ENCODE data around the gene UCKL1. TPM values are rescaled to one million over a fixed set of nuclear protein-coding genes. Genes with fewer than 3 reads are reported as not detected.

Gene UCKL1
- total RNA-seq, 1 donor from 2014 or later: 49.7 TPM

DNA sequence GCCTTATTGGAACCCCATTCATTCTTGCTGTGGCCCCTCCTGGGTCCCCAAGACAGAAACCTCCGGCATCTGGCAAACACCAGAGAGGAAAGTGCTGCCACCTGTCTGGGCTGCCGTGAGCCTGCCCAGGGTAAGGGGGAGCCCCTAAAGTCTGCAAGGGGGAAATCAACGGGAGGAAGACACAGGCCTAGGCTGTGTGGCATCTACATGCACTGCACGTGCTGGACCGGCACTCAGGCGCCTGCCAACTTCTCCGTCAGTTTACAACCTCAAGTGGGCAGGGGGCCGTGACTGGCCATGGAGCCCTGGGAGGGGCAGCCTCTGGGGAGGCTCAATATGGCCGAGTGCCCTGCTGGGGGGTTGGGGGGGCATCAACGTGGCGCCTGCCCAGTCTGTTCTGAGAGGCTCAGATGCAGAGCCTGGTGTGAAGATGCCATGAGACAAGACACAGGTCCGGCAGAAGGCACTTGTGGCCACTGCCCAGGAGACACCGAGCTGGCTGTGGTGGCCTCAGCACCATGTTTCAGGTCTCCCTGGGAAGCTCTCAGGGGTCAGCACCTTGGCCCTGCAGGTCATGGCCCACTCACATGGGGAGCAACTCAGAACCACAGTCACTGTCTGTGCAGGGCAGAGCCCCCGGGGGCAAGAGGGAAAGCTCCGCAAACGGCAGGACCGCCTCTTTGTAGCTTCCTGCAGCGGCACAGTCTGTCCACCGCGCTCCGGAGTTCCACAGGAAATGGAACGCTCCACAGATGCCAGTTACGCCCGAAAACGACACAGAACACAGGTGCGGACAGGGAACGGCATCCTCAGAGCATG lies 8.4 kb downstream of the UCKL1 start:
- TF ChIP-seq, protein P1, sequence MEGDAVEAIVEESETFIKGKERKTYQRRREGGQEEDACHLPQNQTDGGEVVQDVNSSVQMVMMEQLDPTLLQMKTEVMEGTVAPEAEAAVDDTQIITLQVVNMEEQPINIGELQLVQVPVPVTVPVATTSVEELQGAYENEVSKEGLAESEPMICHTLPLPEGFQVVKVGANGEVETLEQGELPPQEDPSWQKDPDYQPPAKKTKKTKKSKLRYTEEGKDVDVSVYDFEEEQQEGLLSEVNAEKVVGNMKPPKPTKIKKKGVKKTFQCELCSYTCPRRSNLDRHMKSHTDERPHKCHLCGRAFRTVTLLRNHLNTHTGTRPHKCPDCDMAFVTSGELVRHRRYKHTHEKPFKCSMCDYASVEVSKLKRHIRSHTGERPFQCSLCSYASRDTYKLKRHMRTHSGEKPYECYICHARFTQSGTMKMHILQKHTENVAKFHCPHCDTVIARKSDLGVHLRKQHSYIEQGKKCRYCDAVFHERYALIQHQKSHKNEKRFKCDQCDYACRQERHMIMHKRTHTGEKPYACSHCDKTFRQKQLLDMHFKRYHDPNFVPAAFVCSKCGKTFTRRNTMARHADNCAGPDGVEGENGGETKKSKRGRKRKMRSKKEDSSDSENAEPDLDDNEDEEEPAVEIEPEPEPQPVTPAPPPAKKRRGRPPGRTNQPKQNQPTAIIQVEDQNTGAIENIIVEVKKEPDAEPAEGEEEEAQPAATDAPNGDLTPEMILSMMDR (IDR thresholded peaks at IDR 0.05): no peak
- ChIA-PET POLR2A (no interaction called here), CTCF (no interaction called here)
- peak; percentile 19 for ATAC-seq (ENCODE audit: low read depth)
- H3K36me3 Mint-ChIP-seq (ENCODE audit: low read depth): peaks cover 24% of the 10 kb centered on the region
- no peaks in the 10 kb centered on the region for H3K9me3 Mint-ChIP-seq
- intact Hi-C loops (cut with micrococcal nuclease): no loop called here
- peaks cover 57% of the 10 kb centered on the region for H3K4me1 Mint-ChIP-seq
- peak overlapping the region; percentile 77 for H3K4me3 Mint-ChIP-seq
- no peaks in the 10 kb centered on the region for H3K27me3 Mint-ChIP-seq
- peak overlapping the region; percentile 83 for H3K27ac Mint-ChIP-seq
- no peak for DNase-seq

GRCh38 chr20:63946986-63947637 lies 9.1 kb downstream of the UCKL1 start:
- no peaks in the 10 kb centered on the region for H3K27me3 Mint-ChIP-seq
- no peak for ATAC-seq (ENCODE audit: low read depth)
- intact Hi-C loops (cut with micrococcal nuclease): no loop called here

GRCh38 chr20:63945921-63946920 lies 10.0 kb downstream of the UCKL1 start:
- peaks cover 52% of the 10 kb centered on the region for H3K4me1 Mint-ChIP-seq
- peaks cover 28% of the 10 kb centered on the region for H3K36me3 Mint-ChIP-seq (ENCODE audit: low read depth)
- no peaks in the 10 kb centered on the region for H3K27me3 Mint-ChIP-seq
- CTCF ChIA-PET: no interaction called here
- H3K9me3 Mint-ChIP-seq: no peaks in the 10 kb centered on the region
- H3K4me3 Mint-ChIP-seq: no peak overlapping the region
- ATAC-seq (ENCODE audit: low read depth) (no peak), DNase-seq (no peak)
- POLR2A ChIA-PET: interaction anchor here (0.7 kb wide), 1 partner anchor 992 kb away, joined by 3 read pairs; no protein-coding TSS in a partner anchor
- TF ChIP-seq, protein P1 (IDR thresholded peaks at IDR 0.05): no peak
- intact Hi-C loops (cut with micrococcal nuclease): no loop called here
- H3K27ac Mint-ChIP-seq: no peak overlapping the region

More at GRCh38 chr20:63946986-63947637, 9.1 kb downstream of the UCKL1 start:
- peaks cover 27% of the 10 kb centered on the region for H3K36me3 Mint-ChIP-seq (ENCODE audit: low read depth)
- no peak for DNase-seq
- TF ChIP-seq, protein P1 (IDR thresholded peaks at IDR 0.05): no peak
- H3K4me1 Mint-ChIP-seq: peaks cover 54% of the 10 kb centered on the region
- H3K4me3 Mint-ChIP-seq: peak overlapping the region; percentile 5
- POLR2A ChIA-PET: interaction anchor here (0.7 kb wide), 1 partner anchor 993 kb away, joined by 3 read pairs; no protein-coding TSS in a partner anchor
- no peak overlapping the region for H3K27ac Mint-ChIP-seq
- H3K9me3 Mint-ChIP-seq: no peaks in the 10 kb centered on the region
- CTCF ChIA-PET: no interaction called here

- ChIA-PET CTCF (no interaction called here), POLR2A (no interaction called here)
- DNase-seq: no peak
- H3K4me3 Mint-ChIP-seq: no peak overlapping the region
- TF ChIP-seq, protein P1 (IDR thresholded peaks at IDR 0.05): no peak
- peaks cover 36% of the 10 kb centered on the region for H3K36me3 Mint-ChIP-seq (ENCODE audit: low read depth)
- H3K27me3 Mint-ChIP-seq: no peaks in the 10 kb centered on the region
- no peak overlapping the region for H3K27ac Mint-ChIP-seq
- H3K4me1 Mint-ChIP-seq: peaks cover 47% of the 10 kb centered on the region
- H3K9me3 Mint-ChIP-seq: no peaks in the 10 kb centered on the region
- no peak for ATAC-seq (ENCODE audit: low read depth)
- intact Hi-C loops (cut with micrococcal nuclease): no loop called here
Observed at GRCh38 chr20:63945031-63945658, 11.1 kb downstream of the UCKL1 start.
